Epidermal melanocyte (primary cell): Measurements from ENCODE around the gene SNX19.

Experiments used
- DNase-seq: peaks from one replicate; pipeline ENCODE4 v3.0.0; 2011; ENCODE audit warnings: low spot score; ENCODE audit not compliant: insufficient read length

Gene SNX19

GRCh38 chr11:130906616-130907015 is 9.7 kb downstream of the SNX19 start:
- no peak for DNase-seq

DNA sequence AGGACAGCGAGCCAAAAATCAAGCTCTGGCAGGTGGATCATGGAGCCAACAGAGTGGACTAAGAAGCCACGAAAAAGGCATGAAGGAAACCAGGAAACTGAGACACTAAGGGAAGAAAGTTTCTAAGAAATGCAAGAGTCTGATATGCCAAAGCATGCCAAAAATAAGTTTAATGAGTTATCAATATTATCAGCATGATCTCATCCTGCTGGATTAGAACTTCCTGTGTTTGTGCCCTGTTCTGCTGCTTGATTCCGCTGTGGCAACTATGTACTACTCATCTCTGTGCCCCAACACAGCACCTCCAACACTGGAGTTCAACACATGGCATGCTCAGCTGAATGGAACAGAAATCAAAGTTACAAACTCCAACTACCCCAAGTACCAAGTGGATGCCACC is 10.8 kb downstream of the SNX19 start:
- no peak for DNase-seq

- no peak for DNase-seq
Measured at GRCh38 chr11:130904380-130904779, 11.9 kb downstream of the SNX19 start.

GRCh38 chr11:130902380-130902779 is 13.9 kb downstream of the SNX19 start:
- DNase-seq = no peak

GRCh38 chr11:130899106-130899505 is 17.2 kb downstream of the SNX19 start:
- no peak for DNase-seq

DNA sequence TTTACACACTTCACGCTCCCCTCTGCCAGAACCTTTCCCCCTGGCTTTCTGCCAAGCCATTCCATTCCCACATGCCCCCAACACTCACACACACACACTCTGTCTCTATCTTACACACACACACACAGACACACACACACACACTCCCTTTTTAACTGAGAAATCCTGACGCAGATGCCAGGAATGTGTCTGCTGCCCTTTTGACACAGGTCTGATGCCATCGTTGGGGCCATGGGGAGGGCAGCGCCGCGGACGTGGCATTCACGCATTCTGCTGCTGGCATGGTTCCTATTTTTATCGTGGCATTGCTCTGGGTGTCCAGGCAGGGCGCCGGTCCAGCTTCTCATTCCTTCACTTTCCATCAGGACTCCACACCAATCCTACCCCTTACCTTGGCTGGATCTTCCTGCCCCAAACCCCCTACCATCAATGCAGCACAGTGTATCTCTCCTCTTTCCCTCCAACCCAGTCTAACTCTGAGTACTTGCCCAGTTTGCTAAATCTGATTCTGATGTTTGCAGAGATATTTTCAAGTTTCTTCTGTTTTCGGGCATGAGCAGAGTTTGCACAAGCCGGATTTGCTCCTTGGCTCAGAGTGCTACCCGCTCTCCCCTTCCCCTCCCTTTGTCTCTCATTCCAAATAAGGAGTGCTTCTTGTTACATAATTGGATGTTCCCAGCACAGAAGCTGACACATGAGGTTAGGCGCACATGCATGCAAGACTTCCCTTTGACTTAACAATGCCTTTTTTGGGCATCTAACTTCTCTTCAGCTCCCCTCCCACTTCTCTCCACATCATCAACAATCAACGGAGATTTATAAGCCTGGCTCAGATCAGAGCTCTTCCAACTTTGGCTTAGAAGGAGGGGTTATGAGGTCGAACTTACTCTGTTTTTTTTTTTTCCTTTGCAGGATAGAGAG is 18.8 kb downstream of the SNX19 start:
- DNase-seq = no peak

DNA sequence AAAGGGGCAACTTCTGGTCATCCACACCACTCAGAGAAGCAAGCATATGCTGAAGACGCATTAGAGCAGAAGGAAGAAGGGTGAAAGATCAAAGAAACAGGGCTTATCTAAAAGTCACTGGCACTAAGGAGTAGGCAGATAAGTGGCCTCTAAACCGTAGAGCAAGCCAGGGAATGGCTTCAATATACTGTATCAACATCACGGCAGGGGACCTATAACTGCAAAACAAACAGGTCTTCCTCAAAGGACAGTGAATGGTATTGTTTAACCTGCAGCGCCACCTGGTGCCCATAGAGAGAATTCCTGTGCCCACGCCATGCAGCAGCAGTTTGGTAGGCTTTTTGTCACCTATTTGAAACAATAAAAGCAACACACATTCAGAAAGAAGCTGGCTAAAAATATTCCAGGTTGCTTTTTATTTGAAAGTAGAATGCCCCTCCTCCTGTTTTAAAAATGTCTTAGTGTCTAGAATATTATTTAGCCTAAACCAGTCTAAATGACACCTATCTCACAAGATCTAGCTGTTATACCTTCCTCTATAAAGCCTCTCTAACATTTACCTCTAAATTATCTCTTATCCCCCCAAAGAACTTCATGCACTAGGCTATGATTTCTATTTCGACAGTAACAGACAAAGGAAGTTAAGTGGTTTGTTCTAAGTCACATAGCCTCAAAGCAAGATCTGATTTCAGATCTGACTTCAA is 21.8 kb downstream of the SNX19 start:
- no peak for DNase-seq

- no peak for DNase-seq
Measured at GRCh38 chr11:130892861-130893260, 23.4 kb downstream of the SNX19 start.

GRCh38 chr11:130891326-130891725 is 25.0 kb downstream of the SNX19 start:
- DNase-seq = no peak

DNA sequence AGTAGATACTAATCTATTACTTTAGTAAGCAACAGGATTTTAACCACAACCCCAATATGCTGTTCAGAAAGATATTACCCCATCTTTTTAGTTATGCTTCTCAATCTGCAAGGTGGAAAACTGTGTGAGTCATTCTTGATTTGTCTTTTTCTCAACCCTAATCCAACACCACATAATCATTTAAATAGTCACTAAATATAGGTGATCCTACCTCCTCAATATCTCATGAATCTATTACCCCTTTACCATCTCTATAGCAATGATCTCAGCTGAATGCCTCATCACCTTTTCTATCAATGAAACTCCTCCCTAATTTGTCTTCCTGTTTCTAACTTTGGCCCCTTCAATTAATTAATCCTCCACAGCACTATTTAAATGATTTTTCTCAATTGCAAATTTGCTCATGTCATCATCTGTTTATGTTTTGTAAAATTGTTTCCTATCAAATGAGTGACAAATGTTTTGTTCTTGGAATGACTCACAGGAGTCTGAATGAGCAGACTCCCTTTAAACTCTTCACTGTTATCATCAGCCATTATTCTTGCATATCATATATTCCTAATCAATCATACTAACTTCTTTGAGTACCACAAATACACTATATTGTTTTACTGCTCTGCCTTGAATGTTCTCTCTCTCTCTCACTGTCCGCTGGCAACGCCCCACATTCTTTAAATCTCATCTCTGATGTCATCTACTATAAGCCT is 26.1 kb downstream of the SNX19 start:
- no peak for DNase-seq

- DNase-seq = no peak
Measured at GRCh38 chr11:130888790-130889189, 27.5 kb downstream of the SNX19 start.

DNA sequence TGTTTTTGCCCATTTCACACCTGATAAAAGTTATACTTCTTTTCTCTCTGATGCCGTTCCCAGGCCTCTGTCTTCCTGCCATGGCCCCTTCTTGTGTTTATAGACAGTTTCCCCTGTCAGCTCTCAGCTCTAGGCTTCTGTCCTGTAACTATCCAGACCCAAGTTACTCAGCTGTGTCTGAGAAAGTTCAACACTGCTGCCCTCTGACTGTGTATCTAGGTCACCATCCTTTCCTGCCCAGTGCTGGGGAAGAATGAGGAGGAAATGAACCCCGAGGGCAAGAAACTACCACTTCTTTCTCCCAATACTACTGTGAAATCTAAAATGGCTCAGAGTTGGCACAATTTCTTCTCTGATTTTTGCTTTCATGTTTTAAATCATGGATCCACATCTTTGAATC is 29.6 kb downstream of the SNX19 start:
- no peak for DNase-seq

GRCh38 chr11:130882138-130882551 is 34.1 kb downstream of the SNX19 start:
- DNase-seq = no peak

- no peak for DNase-seq
Measured at GRCh38 chr11:130881475-130882137, 34.7 kb downstream of the SNX19 start.

DNA sequence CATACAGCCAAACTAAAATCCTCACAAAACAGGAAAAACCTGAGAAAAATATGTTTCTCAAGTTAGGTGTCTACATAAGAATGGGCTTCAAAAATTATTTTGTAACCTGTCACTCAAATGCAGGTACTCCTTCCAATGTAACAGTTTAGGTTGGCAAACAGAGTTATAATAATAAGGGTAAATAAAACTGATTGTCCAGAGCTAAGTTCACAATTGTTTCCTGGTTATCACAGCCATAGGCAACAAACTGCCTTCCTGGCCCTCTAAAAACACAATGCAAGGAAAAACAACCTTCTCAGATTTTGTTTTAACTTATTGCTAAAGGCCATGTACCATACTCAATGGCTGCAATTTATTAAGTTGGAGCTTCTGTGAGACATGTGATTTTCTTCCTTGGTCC is 36.4 kb downstream of the SNX19 start:
- no peak for DNase-seq

- DNase-seq = no peak
Measured at GRCh38 chr11:130876931-130877915, 39.1 kb downstream of the SNX19 start.

GRCh38 chr11:130876100-130876499 is 40.2 kb downstream of the SNX19 start:
- DNase-seq = no peak

GRCh38 chr11:130874955-130875531 is 41.2 kb downstream of the SNX19 start:
- DNase-seq = no peak

GRCh38 chr11:130874396-130874795 is 41.9 kb downstream of the SNX19 start:
- DNase-seq = no peak

DNA sequence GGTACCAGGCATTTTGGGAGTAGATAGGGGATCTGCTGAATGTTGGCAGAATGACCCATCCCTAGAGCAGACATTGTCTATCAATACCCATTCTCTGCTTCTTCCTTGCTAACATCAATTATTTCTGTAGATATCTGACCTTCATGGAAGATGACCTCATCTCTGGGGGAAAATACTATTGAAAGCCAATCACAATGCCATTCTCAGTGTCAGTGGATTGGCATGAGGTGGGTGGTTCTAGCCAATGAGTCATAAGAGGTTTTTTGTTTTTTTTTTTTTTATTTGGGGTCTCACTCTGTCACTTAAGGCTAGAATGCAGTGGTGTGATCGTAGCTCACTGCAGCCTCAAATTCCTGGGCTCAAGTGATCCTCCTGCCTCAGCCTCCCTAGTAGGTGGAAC is 42.5 kb downstream of the SNX19 start:
- no peak for DNase-seq
